WTC11 (cell line): Measurements from ENCODE around the gene CNDP1.
"Not testable (repeated sequence)": the region's sequence is repeated elsewhere in the genome, so short reads cannot be mapped to it uniquely, and the experiment has no call there.

Experiments
- CREM ChIP-seq: sonication (generic); formaldehyde crosslinking; IDR thresholded peaks from 2 replicates; pipeline ENCODE4 v1.8.1; 2022; ENCODE audit warnings: mild to moderate bottlenecking, missing genetic modification reagents, moderate library complexity
- CTCF ChIP-seq: fragments of 200-600 bp; IDR thresholded peaks from 2 replicates; pipeline ENCODE4 v1.8.0; 2022; ENCODE audit warnings: antibody characterized with exemption
- MAX ChIP-seq: sonication (generic); formaldehyde crosslinking; IDR thresholded peaks from 2 replicates; pipeline ENCODE4 v1.8.0; 2022; ENCODE audit warnings: mild to moderate bottlenecking, missing genetic modification reagents
- TEAD4 ChIP-seq: sonication (generic); formaldehyde crosslinking; IDR thresholded peaks from 2 replicates; pipeline ENCODE4 v1.8.0; 2022; ENCODE audit warnings: mild to moderate bottlenecking, missing genetic modification reagents
- TF ChIP-seq, protein P1 (sequence below): sonication (generic); formaldehyde crosslinking; IDR thresholded peaks from 2 replicates; pipeline ENCODE4 v1.8.1; 2022; ENCODE audit warnings: missing genetic modification reagents, borderline replicate concordance

GRCh38 chr18:74524915-74525314 lies 9.4 kb upstream of the CNDP1 start:
- not testable (repeated sequence) for TF ChIP-seq CREM (CRISPR knock-in tag); MAX (CRISPR knock-in tag); CTCF; TEAD4
- TF ChIP-seq, protein P1, sequence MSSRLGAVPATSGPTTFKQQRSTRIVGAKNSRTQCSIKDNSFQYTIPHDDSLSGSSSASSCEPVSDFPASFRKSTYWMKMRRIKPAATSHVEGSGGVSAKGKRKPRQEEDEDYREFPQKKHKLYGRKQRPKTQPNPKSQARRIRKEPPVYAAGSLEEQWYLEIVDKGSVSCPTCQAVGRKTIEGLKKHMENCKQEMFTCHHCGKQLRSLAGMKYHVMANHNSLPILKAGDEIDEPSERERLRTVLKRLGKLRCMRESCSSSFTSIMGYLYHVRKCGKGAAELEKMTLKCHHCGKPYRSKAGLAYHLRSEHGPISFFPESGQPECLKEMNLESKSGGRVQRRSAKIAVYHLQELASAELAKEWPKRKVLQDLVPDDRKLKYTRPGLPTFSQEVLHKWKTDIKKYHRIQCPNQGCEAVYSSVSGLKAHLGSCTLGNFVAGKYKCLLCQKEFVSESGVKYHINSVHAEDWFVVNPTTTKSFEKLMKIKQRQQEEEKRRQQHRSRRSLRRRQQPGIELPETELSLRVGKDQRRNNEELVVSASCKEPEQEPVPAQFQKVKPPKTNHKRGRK = not testable (repeated sequence)
